GM04504 (cell line): Measurements from ENCODE around the gene NTRK3.
"Not testable (repeated sequence)": the region's sequence is repeated elsewhere in the genome, so short reads cannot be mapped to it uniquely, and the experiment has no call there.

Experiments used
- DNase-seq: peaks from one replicate; pipeline ENCODE4 v3.0.0-alpha.2; 2012; ENCODE audit warnings: low read depth

Gene NTRK3

DNA sequence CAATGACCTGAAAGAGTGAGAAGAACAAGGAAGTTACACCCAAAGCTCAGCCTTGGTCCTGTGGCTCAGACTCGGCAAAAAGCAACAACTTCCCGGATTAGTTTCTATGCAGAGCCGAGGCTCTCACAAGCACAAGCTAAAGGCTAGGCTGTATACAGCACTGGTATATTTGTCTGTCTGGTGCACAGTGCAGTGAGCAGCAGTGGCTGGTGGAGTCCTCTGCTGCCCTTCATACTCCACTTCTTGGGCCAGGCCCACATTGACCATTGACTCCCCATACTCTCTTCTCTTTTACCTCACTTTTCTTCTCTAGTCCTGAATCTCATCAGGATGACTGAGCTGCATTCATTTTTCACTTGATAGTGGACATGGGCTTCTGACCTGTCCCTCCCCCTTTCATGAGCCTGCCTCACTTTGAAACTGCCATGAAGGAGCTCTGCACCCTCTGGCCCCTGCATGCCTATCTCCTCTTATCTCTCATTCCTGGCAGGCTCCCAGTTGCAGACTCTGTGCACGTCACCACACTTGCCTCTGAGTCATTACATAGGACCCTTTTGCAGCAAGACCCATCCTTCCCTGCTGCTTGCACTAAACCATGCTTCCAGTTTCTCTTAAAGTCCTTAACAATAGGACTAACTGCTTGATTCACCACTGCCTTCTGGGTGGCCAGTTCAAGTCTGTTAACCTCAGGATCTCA, 379.3 kb downstream of the NTRK3 start:
- DNase-seq = no peak

GRCh38 chr15:87874896-87875711, 381.4 kb downstream of the NTRK3 start:
- DNase-seq = peak; percentile 60

- DNase-seq = no peak
Measured at GRCh38 chr15:87873516-87873915, 383.0 kb downstream of the NTRK3 start.

DNA sequence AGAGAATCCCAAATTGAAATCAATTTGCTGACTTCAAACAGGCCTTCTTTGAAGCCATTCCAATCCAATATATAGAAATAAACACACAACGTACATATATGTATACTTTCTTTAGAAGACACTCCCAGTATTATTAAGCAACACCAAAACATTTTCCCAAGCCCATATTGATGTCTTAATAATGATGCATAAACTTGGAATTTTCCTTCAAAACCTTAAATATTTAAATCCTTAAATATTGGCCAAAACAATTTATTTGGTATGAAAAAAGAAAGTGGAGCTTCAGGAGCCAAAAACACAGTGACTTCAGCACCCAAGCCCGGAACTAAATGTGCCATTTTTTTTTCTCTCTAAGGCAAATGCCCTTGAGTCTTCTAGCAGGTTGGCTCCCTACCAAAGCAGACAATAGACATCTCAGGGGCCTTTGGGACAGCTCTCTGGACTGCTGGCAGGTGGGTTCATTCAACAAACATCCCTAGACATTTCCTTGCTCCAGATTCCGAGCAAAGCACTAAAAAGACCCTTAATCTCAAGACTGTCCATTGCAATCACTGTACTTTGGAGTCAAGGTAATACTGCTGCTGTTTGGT, 384.7 kb downstream of the NTRK3 start:
- DNase-seq = no peak

GRCh38 chr15:87871258-87871681, 385.3 kb downstream of the NTRK3 start:
- DNase-seq = peak; percentile 66

DNA sequence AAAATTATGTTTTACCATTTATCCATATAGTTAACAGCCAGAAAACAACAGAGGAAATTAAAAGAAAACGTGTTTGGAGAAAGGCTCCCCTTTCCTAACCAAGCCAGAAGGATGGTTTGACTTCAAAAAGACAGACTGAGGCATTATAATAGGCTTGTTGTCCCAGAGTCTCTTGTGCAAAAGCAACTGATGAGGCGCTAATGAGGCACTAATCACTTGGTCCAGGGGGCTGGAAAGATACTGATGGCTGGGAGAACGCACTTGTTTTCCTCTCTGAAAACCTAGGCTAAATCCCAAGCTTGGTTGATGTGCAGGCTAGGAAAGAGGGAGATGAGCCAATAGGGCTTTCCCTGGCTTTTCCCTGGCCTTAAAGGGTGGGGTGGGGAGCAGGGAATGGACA, 389.6 kb downstream of the NTRK3 start:
- no peak for DNase-seq

GRCh38 chr15:87863152-87863551, 393.4 kb downstream of the NTRK3 start:
- DNase-seq = no peak

GRCh38 chr15:87860743-87861142, 395.8 kb downstream of the NTRK3 start:
- DNase-seq = no peak

GRCh38 chr15:87858651-87859050, 397.9 kb downstream of the NTRK3 start:
- no peak for DNase-seq

- no peak for DNase-seq
Measured at GRCh38 chr15:87851497-87851896, 405.0 kb downstream of the NTRK3 start.

DNA sequence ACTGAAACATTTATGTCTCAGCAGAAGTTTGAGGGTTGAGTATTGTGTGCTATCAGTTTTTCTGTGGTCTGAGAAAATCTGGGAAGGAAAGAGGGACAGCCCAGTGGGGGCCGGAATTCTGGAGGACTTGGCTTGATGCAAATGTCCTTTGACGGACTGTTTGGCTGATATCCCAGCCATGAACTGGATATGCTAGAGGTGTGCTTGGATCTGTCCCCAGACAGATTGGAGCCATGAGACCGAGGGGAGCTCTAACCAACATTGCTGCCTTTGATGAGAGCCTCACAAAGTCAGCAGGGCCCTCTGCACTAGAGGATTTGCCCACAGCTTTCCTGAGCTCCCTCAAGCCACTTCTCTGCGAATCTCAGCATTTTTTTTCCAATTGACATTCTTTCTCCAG, 405.6 kb downstream of the NTRK3 start:
- no peak for DNase-seq

DNA sequence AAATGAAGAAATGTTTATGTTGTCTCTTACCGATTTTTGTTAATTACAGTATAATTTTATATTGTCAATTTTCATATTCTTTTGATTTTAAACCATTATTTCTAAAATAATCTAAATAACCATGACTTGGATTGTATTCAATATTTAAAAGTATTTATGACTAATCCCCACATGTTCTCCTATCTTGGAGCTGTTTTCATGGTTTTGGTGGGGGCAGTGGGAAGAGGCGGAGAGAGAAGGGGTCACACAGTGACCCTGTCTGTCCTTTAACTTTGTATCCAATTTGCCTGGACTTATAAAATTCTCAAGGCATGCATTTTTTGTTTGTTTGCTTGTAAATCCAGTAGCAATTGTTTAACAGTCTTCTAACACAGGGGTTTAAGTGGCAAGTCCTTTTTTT, 407.4 kb downstream of the NTRK3 start:
- no peak for DNase-seq

- DNase-seq = no peak
Measured at GRCh38 chr15:87848012-87848411, 408.5 kb downstream of the NTRK3 start.

GRCh38 chr15:87846746-87847145, 409.8 kb downstream of the NTRK3 start:
- DNase-seq = no peak

DNA sequence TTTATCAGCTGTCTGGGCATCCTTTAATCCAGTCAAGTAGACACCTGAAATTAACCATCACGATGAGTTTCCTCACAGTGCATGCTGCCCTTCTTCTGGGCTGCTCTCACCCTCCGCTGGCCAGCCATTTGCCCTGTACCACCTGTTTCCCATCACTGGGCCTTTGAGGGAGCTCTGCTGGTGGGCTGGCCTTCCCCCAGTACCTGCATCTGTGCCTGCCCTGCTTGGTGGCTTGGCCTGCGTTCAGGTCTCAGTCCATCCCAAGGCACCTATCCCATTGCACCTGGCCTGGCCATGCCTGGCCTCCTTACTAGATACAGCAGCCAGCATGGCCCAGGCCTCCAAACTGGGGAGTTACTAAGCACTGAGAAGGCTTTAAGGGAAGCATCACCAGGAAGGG, 413.2 kb downstream of the NTRK3 start:
- no peak for DNase-seq

- no peak for DNase-seq
Measured at GRCh38 chr15:87841426-87841998, 415.0 kb downstream of the NTRK3 start.

- not testable (repeated sequence) for DNase-seq
Measured at GRCh38 chr15:87835830-87836229, 420.7 kb downstream of the NTRK3 start.

- DNase-seq = not testable (repeated sequence)
Measured at GRCh38 chr15:87833333-87833732, 423.2 kb downstream of the NTRK3 start.

DNA sequence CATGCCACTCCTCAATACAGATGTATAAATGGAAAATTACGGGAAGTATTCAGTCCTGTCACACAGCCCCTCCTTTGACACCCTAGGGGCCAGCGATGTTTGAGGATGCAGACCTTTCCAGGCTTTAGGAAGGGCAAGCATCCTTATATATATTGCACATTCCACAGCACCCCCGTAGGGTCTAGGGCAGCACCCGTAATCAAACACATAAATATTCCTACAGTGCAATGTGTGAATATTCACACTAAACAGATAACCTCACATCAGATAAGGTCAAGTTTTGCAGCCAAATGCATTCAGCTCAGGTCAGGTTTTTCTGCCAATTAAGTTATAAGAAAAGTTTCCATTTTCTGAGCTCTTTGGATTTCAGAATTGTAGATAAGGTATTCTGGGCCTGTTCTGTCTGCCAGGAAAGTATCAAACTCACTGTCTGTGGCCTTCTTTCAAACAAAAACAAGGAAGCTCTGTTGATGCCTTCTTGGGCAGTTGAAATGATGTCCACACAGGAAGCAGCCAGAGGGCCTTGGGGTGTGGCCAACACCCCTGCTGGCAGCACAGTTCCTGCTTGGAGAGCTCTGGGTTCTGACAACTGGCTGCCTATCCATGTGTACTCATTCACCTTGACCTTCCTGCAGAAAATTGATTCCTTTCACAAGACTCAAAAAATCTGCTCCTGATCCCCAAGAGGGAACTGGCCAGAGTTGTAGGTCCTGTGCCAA, 427.0 kb downstream of the NTRK3 start:
- DNase-seq = no peak

GRCh38 chr15:87828608-87829007, 427.9 kb downstream of the NTRK3 start:
- DNase-seq = no peak

DNA sequence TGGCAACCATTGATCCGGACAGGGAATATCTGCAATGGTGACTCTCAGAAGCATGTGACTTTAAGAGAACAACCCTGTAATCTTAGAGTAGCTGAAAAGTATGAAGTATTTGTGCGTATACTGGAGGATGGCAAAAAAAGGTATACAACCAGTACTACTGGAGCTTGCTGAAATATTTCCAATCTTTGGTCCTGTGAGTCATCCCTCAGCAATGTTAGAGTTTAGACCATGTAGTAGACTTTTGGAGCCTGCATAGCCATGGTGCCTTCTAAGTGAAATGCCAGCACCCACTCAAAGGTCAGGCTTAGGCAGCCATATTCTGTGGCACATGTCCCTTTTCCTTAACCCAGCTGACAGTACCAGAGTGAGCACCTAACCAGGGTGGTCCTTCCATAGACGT, 429.4 kb downstream of the NTRK3 start:
- no peak for DNase-seq

GRCh38 chr15:87826119-87826747, 430.3 kb downstream of the NTRK3 start:
- DNase-seq = no peak
